HG03108 (cell line): Measurements from ENCODE around the gene BPIFB2.
"Not testable (repeated sequence)": the region's sequence is repeated elsewhere in the genome, so short reads cannot be mapped to it uniquely, and the experiment has no call there.

Source experiments
- ATAC-seq: cut with Tn5 transposase; IDR thresholded peaks from one replicate; pipeline ENCODE4 v1.9.1; 2021; ENCODE audit warnings: moderate library complexity; ENCODE audit not compliant: unreplicated experiment

Gene BPIFB2

DNA sequence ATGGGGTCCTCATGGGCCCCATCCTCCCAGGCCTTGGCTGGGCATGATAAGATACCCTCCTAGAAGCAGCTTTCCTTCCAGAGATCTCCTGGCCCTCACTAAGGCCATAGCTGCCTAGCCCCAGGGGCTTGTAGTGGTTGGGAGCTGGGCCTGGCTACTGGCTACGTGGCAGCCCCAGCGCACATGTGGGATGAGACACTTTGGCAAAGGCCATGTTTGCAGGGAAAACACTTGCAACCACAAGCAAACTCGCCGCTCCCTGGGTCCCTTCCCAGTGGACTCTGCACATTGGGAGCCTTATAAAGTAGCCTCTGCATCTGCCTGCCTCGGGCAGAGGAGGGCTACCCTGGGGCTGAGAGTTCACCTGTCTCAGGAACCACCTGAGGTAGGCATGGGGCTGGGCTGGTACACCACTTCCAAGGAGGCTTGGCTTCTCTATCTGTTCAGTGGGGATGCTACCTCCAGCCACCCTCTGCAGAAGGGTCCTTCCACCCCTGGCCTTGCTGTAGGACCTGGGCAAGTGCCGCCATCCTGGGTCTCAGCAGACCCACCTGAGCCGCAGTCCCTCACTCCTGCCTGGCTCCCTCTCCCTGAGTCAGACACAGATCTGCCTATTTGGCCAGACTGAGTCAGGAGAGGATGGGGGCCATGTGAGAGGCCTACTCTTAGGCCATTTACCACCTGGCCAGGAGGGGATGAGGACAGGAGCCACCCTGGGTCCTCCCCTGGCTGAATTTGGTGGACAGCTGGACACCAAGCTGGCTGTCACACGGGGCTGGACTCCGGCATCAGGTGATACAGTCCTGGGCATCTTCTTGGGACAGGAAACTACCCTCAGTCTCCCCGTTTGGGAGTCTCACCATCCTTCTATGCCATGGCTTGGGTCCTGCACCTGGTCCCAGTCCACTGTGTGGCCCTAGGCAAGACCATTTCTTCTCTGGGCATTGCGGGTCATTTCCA is at the start of gene BPIFB2:
BPIFB2 (plus strand) TSS at position 329 of the 960 bp plus-strand sequence. CDS start 871 bp downstream, outside the sequence.
- ATAC-seq = no peak

- no peak for ATAC-seq
These were observed 48.9 kb upstream of the BPIFB2 start for GRCh38 chr20:32958574-32958973.

DNA sequence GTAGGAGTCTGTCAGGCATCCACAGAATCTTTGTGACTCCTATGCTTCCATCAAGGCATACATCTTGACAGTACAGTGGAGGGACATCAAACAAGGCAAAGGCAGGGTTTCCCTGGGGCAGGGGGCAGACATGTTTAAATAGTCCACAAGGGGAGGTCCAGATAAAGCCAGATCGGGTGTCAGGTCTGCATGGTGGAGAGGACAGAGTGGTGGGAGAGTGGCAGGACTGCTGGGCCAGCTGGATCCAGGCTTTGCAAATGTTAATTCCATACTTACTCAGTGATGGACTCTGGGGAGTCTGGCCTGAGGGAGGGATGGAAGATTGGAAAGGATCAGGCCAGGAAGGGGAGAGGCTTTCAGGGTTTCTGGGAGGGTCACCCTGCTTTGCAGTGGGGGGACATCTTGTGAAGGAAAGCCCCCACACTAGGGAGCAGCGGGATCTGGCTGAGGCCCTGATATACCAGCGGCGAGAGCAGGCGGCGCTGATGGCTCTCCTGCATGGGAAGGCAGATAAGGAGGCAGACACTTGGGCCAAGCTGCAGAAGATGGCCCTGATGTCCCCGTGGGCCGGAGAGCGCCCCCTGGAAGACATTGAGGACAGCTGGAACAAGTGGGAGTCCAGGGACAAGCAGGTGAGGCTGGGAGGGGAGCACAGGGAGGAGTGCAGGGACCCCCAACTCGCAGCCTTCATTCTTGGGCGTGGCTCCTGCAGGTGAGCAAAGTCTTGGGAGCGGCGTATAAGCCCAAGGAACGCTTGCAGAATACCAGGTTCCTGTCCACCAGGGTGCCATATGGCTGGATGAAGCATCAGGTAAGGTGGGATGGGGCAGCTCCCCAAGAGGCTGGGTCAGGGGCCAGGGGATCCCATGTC is 47.9 kb upstream of the BPIFB2 start:
- no peak for ATAC-seq

DNA sequence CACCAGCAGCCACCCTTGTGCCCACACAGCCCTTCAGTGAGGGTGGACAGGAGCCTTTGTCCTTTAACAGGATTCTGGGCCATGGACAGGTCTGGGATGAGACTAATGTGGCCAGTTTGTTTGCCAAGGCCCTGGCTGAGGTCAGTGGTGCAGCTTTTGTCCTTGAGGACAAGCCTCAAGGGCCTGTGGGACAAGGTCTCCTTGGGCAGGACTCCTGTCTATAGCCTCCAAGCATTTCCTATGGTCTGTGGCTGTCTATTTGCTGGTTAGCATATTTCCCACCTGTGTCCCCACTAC is 47.3 kb upstream of the BPIFB2 start:
- ATAC-seq = no peak

GRCh38 chr20:32960849-32961731 is 46.4 kb upstream of the BPIFB2 start:
- ATAC-seq = no peak

GRCh38 chr20:32962053-32962452 is 45.5 kb upstream of the BPIFB2 start:
- ATAC-seq = no peak

DNA sequence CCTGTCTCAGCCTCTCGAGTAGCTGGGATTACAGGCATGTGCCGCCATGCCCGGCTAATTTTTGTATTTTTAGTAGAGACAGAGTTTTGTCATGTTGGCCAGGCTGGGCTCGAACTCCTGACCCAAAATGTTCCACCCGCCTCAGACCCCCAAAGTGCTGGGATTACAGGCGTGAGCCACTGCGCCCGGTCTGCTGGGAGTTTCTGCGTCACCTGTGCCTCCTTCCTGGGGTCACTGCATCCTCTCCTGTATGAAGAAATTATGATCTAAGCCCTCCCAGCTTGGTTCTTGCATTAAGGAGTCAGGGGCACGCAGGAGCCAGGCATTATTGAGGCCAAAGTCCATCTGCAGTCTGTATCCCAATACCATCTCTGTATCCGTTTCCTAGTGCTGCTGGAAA is 44.9 kb upstream of the BPIFB2 start:
- ATAC-seq = not testable (repeated sequence)

- no peak for ATAC-seq
These were observed 44.3 kb upstream of the BPIFB2 start for GRCh38 chr20:32963176-32963575.

DNA sequence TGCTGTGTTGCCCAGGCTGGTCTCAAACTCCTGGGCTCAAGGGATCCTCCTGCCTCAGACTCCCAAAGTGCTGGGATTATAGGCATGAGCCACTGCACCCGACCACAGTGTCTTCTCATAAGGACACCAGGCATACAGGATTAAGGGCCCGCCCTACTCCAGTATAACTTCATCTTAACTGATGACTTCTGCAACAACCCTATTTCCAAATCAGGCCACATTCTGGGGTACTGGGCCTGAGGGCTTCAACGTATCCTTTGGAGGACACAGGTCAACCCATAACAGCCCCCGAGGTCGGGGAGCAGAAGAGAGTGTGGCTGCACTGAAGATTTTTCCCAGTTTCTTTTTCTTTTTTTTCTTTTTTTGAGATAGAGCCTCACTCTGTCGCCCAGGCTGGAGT is 42.9 kb upstream of the BPIFB2 start:
- ATAC-seq = no peak

GRCh38 chr20:32965115-32965514 is 42.4 kb upstream of the BPIFB2 start:
- ATAC-seq = no peak

GRCh38 chr20:32965581-32966373 is 41.7 kb upstream of the BPIFB2 start:
- no peak for ATAC-seq

DNA sequence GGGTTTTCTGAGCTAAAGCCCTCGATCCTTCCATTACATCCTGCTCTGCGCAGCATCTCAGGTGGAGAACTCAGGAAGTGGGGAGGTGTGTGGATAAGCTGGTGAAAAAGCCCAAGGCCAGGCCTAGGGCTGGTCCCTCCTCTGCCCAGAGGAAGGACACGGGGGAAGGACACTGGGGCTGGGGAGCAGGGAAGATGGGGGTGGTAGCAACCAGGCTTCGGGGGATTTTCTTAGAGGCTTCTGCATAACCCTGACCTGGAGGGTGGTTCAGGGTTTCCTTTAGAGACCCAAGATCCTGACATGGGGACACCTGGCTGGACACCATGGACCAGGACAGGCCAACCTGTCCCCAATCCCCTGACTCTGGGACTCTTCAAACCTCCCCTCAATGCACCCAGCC is 41.1 kb upstream of the BPIFB2 start:
- no peak for ATAC-seq

DNA sequence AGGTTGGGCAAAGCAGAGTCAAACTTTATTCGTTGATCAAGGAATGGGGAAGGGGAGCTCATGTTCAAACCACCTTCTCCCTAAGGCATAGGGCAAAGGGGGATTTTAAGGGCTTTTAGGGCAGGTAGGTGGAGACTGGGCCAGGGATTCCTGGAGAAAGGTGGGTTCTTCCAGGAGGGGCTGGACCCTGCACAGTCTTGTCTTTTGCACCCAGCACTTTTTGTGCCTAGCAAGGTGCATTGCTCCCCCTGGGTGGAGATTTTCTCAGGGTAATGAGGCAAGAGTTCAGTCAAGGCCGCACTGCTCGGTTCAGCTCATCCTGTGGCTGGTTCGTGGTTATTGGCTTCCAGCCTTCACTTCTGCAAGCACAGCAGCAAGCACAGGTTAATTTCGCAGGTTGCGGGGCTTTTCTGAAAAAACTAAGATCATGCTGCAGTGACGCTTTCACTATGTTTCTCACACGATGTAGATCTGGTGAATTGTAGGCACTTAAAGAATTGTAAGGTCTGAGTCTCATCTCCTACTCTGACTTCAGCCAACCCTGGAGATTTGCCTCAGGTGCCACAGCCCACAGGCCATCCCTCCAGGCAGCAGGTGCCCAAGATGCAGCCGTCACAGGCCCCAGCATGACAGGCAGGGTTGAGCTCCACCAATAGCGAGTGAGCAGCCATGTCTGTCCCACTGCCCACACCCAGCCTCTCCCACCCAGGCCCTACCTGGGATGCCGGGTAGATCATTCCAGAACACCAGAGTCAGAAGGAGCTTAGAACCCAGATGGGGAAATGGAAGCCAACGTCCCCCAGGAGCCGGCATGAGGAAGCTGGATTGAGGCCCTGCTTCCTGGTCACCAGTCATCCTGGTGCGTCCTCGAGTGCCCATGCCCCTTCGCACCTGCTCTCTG is 40.4 kb upstream of the BPIFB2 start:
- ATAC-seq = no peak

- no peak for ATAC-seq
These were observed 39.5 kb upstream of the BPIFB2 start for GRCh38 chr20:32967961-32968457.

- ATAC-seq = no peak
These were observed 38.8 kb upstream of the BPIFB2 start for GRCh38 chr20:32968478-32969241.

DNA sequence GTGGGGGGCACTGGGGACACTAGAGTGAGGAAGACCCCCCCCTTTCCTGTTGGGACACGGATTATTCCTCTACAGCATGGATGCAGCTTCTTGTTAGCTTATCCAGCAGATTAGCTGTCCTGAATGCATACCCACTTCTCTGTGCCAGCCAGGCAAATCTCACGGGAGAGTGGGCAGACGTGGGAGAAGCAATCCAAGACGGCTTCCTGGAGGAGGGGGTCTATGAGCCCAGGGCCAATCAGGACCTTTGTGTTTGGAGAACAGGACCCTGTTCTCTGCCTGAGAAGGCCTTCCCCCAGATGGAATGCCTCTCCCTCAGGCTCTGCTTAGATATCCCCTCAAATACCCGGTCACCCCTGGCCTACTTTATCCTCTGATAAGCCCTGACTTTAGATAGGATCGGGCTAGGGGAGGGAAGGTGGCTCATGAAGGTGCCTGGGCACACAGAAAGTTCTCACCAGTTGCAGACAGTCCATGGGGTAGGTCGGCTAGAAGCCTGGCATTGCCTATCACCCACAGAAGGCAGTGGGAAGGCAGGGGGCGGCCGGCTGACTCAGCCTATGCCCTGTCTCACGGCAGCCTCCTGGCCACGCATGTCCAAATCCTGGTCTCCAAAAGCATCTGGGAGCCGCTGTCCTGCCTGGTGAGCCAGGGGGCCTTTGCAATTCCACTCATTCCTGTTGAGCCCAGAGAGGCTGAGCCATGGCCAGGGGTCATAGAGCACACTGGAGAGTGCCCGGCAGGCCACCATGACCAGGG is 38.0 kb upstream of the BPIFB2 start:
- ATAC-seq = no peak
